D341Med (cell line): ENCODE results near the gene MLH3.
A peak's percentile ranks its signal among the peaks of the same experiment; 100 is the strongest.
"Not testable (repeated sequence)": the region's sequence is repeated elsewhere in the genome, so short reads cannot be mapped to it uniquely, and the experiment has no call there.

Source experiments
- DNase-seq: peaks from one replicate; pipeline ENCODE4 v3.0.0; 2012; ENCODE audit warnings: low spot score

Gene MLH3

GRCh38 chr14:75025082-75025481, 26.2 kb downstream of the MLH3 start:
- DNase-seq: no peak

GRCh38 chr14:75023108-75023507, 28.2 kb downstream of the MLH3 start:
- no peak for DNase-seq

DNA sequence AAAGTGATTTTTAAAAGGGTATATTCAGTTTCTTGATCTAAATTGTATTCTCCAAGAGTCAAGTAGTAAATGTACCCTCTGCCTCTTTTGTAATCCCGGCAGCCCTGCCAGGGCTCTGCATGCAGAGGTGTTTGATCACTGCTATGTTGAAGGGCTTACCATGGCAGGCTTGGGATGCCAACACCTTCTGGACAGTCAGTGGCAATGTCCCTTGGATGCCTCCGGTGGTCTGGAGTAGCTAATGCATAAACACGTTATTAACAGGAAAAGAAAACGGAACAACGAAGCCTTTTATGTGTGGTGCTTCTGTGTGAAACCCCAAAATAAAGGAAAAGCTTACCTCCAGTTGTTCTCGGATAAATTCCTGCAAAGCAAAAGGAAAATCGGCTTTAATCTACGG, 28.6 kb downstream of the MLH3 start:
- DNase-seq: peak; percentile 60

DNA sequence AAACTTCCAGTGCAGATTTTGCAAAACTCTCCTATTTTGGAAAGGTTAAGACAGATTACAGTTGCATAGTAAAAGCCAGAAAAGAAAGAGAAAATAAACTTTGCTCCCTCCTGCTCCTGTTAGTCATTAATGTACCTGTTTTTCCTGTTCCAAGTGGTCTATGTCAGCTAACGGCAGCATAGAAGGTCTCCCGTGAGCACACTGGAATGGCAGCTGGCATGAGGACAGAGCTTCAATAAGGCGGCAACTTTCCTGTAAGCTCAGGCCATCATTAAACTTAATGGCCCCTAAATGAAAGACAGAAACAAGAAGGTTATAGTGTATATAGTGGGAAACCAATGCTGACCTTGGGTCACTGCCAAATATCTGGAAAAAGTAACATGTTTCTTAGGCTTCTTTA, 32.6 kb downstream of the MLH3 start:
- DNase-seq: no peak

- no peak for DNase-seq
These were observed 34.5 kb downstream of the MLH3 start for GRCh38 chr14:75016815-75017214.

DNA sequence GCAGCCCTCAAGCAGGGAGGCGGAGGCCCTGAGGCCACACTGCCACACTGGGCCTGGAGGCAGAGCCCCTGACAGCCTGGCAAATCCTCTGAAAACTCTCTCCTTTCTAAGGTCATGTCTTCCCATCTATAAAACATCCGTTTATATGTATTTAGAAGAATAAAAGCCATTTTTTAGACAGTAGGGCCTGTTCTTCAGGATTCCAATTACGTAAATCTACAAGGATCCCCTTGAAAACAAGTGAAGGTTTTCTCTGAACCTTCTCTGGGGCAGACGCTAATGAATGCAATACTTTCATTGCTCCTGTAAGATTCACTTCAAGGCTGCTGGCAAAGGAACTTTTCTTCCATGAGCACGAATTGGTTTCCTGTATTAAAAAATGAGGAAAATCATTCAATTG, 35.8 kb downstream of the MLH3 start:
- DNase-seq: no peak

GRCh38 chr14:75013290-75013689, 38.0 kb downstream of the MLH3 start:
- DNase-seq: no peak

DNA sequence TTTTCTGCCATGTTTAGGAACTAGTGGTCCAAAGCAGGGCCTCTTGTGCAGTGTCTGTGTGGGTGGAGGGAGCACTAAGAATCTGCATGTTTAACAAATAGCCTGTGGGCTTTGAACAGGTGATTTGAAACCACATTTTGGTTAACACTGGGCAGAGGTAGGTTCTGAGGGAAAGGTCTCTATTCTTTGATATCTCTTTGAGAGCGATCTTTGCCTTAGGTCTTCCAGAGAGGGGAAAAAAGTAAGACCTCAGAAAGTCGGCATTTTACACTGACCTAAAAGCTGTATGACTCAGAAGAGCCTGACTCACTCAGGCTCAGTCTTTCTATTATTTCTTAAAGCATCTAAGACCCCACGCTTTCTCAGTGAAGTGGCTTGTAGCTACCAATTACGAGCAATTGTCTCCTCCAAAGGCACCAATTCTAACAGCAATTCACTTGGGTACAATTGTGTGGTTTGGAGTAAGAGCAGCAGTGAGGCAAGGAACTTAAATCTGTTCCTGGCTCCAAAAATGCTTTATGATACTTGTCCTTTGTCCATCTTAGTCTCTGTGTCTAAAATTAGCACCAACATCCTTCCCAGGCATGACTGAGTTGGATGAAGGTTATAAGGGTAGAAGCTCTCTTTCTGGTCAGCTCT, 39.8 kb downstream of the MLH3 start:
- no peak for DNase-seq

GRCh38 chr14:75010472-75011093, 40.7 kb downstream of the MLH3 start:
- DNase-seq: no peak

DNA sequence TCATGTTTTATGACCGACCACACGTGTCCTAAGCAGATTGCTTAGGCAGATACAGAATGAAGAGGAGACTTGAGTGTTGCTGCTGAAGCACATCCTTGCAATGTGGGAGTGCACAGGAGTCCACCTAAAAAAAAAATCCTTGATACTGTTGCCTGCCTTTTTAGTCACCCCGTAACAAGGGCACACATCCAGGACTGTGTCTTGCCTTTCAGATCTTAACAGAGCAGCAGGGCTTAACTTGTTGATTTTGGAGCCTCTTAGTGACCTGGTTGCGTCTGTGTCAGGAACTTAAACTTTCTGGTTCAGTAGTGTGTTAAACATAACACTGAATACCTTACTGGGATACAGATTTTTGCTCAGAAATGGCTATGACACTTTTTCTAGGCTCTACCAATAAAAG, 42.1 kb downstream of the MLH3 start:
- DNase-seq: no peak

DNA sequence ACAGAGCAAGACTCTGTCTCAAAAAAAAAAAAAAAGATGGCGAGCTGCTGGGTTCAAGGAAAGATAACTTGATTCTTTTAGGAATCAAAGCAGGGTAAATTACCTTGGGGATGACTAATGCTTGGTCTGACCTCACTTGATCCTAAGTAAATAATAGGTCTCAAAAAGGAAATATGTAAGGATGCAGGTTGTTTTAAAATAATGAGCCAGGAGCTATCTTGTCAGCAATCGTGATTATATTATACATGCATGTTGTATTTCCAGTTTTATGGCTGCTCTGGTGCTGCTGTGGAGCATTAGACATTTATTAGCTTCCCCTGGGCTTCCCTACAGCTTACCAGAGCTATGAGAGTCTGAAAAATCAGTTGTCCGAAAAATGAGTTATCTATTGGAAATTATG, 45.9 kb downstream of the MLH3 start:
- DNase-seq: no peak

DNA sequence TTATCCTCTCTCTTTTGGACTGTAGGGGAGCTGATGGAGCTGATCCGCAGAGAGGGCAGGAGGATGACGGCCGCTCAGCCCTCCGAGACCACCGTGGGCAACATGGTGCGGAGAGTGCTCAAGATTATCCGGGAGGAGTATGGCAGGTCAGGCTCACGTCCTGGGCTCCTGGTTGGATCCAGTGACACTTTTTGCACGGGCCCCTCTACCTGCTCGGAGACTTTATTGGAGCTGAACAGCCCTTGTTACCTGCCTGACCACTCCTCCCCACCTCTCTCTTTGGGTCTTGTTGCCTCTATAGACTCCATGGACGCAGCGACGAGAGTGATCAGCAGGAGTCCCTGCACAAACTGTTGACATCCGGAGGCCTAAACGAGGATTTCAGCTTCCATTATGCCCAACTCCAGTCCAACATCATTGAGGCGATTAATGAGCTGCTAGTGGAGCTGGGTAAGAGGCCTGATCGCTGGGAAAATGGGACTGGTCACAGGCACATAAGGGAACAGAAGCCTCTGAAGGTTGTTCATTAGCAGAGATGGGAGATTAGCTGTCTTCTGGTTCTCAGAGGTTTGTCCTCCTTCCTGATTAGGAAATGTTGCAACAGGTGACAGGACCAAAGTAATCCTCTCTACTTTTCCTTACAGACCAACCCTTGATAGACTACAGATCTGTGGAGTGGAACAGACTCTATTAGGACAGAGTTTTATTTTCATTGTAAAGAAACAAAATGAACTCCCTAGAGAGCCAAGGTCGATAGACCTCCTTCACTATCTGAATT, 47.8 kb downstream of the MLH3 start:
- DNase-seq: no peak

- DNase-seq: peak; percentile 98
These were observed 48.6 kb downstream of the MLH3 start, which contains the start of gene EIF2B2 for GRCh38 chr14:75002392-75003249. Gene EIF2B2, plus strand, starts transcription at chr14:75002921. Its CDS starts 70 bp downstream, at chr14:75002991.

DNA sequence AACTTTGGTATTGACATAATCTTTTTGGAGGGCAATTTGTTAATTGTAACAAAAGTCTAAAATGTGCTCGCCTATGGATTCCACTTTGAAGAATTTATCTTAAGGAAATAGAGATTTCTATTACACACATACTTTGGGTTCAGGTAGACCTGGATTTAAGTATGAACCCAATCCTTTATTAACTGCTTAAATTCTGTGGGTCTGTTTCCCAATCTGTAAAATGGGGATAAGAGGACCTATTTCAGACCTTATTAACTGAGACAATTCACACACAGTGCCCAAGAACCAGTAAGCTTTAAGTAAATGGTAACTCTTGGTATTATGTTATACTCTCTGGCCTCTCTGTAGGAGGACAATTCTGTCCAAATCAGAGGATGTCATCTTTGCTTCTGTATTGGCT, 49.4 kb downstream of the MLH3 start:
- no peak for DNase-seq

GRCh38 chr14:75001261-75001660, 50.0 kb downstream of the MLH3 start:
- no peak for DNase-seq

- not testable (repeated sequence) for DNase-seq
These were observed 55.5 kb downstream of the MLH3 start for GRCh38 chr14:74995781-74996180.

DNA sequence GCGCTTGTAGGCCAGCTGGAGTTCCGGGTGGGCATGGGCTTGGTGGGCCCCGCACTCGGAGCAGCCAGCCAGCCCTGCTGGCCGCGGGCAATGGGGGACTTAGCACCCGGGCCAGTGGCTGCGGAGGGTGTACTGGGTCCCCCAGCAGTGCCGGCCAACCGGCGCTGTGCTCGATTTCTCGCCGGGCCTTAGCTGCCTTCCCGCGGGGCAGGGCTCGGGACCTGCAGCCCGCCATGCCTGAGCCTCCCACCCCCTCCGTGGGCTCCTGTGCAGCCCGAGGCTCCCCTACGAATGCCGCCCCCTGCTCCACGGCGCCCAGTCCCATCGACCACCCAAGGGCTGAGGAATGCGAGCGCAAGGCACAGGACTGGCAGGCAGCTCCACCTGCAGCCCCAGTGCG, 57.1 kb downstream of the MLH3 start:
- not testable (repeated sequence) for DNase-seq

GRCh38 chr14:74988993-74989392, 62.3 kb downstream of the MLH3 start:
- DNase-seq: no peak

DNA sequence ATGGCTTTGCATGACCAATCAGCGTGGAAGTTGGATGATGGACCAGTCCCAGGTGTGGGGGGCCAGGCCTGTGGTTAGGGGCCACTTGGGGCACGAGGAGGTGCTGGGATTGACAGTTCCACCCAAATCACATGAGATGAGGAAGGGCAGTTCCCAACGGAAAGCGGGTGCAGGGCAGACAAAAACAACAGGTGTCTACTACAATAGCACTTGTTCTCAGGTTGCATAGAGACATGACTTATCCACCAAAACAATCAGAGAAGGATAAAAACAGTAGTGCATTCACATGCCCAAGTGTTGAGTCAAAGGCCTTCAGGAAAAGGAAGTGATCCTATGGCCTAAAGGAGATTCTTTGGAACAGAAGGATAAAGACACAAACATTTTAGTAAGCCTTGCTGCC, 63.1 kb downstream of the MLH3 start:
- DNase-seq: no peak

- no peak for DNase-seq
These were observed 65.5 kb downstream of the MLH3 start for GRCh38 chr14:74985806-74986205.

- no peak for DNase-seq
These were observed 66.3 kb downstream of the MLH3 start for GRCh38 chr14:74985028-74985310.

GRCh38 chr14:74984236-74985027, 66.8 kb downstream of the MLH3 start:
- peak; percentile 17 for DNase-seq
